ENCODE measurements around the gene ZNF860.
"Not testable (repeated sequence)": the region's sequence is repeated elsewhere in the genome, so short reads cannot be mapped to it uniquely, and the experiment has no call there.

The ZNF860 gene

DNA sequence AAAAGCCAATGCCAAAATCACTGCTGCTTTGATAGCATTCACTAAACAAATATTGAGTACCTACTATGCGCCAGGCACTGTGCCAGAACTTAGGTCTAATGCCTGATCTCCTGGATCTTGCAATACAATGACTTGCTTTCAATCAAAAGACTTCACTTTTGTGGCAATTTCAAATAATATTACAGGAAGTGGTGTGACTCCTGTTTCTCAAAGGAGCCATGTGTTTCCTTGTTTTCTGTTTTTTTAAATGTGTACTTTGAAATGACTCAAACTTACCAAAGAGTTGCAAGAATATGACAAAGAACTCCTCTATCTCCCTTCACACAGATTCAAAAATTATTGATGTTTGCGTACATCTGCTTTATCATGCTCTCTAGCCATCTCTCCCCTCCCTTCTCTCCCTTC is 18.7 kb upstream of the ZNF860 start:
- DNase-seq, result no peak

DNA sequence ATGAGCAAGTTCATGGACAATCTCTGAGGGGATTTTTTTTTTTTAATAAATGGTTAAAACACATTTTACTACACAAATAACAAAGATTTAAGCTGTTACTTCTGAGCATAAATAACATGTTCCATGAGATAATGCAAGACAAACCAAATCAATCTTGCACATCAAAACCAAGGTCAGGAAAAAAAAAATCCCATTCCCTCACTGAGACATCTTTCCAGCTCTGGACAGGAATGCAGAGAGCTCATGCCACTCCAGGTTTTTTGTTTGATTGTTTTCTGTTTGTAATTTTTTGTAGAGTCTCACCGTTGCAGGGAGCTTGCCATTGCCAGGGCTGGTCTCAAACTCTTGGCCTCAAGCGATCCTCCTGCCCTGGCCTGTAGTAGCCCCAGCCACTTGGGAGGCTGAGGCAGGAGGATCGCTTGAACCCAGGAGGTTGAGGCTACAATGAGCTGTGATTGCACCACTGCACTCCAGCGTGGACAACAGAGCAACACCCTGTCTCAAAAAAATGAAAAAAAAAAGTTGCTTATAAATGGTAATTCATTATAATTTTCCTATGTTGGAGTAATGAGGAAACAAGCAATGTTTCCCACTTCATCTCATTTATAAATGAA is 14.5 kb upstream of the ZNF860 start:
- DNase-seq, result no peak

DNA sequence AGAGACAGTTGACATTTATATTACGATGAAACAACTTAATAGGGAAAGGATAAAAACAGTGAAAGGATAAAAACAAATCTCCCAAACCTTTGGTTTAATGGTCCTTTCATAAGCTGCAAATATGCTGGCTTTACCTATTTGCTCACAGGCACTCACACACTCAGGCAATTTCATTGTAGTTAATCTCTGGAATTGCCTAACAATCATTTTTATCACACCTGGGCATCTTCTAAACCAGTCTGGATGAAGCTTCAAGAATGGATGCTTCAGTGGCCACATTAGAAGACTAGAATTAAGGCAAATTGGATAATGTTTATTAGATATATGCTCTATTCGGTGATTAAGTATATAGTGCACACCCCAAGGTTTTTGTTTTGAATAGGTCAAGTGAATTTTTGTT is 14.0 kb upstream of the ZNF860 start:
- no peak for DNase-seq

DNA sequence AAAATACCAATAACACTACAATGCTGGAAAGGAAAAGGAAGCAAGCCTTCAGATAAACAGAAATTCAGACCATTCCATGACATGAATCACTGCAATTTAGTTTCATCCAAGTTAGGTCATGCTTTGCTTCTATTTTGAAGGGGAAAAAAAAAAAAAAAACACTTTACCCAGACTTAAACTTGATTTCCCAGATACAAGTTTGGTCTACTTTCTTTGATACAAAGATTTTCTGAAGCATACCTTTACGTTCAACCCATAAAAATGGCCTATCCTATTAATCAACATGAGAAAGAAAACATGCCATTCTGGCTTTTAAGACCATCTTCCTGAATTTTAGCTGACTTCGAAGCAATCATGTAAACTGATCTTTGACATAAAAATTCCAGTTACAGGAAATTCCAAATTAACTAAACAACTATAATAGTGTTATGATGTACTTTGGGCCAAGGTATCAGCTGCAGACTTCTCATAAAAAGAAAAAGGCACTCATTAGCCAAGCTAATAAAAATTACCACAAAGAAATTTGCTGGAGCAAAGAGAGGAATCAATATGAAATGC is 13.1 kb upstream of the ZNF860 start:
- no peak for DNase-seq

DNA sequence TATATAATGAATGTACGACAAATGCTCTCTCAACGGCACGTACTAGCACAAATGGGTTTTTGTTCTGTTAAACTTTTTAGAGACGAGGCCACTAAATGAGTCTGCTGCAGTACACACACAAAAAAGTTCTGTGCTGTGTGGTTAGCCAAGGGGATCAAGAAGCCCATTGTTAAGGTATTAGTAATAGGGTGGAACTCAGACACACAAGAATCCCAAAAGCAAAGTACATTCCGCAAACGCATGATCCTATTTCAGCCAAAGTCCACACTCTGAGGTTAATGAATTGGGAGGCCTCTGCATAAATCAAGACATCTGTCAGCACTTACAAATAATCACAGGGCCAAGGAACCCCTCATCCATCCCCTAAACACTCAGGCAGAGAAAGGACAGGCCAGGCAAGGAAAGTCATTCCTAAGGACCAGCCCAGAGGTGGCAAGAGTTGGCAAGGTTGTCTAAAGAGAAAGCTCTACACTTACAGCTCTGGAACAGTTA is 12.6 kb upstream of the ZNF860 start:
- DNase-seq, result no peak

DNA sequence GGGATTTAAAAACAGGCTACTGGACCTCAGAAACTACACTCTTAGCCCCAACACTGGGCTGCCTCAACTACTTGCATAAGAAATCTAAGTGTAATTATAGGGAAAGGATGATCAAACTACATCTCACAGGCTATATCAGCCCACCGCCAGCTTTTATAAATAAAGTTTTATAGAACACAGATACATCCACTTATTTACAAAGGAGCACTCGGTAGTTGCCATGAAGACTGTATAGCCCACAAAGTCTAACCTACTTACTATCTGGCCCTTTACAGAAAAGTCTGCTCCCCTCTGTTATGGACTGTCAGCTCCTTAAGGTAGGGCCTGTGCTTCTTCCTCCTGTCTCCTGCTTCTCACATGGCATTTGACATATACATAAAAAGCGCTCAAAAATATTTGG is 9.9 kb upstream of the ZNF860 start:
- DNase-seq, result no peak

DNA sequence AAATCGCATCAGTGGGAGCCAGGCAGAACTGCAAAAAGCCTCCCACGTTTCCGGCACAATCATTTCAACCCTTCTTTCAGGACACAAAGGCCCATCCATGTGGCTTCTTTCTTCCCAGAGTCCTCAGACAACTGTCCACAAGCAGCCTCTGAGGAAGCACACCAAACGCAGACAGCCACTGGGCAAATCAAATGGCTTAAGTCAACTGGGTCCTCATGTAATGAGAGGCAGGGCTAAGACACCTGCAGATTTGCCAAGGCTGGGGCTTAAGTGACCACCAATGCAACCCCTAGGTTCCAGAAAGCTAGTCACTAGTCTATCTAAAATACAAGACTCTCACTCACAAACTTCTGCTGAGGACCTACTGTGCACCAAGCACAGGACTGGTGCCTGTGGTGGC is 8.5 kb upstream of the ZNF860 start:
- DNase-seq, result no peak

DNA sequence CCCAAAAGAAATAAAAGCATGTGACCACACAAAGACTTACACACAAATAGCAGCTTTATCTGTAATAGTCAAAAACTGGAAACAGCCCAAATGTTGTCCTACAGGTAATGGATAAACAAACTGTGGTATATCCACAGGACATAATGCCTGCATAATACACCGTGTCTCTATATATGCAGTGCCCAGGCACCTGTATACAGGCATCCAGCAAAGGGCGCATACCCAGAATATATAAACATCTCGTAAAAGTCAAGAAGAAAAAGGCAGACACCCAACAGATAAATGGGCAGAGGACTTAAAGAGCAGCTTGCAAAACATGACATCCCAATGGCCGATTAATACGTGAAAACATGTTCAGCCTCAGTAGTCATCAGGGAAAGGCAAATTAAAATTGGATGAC is 7.7 kb upstream of the ZNF860 start:
- no peak for DNase-seq

DNA sequence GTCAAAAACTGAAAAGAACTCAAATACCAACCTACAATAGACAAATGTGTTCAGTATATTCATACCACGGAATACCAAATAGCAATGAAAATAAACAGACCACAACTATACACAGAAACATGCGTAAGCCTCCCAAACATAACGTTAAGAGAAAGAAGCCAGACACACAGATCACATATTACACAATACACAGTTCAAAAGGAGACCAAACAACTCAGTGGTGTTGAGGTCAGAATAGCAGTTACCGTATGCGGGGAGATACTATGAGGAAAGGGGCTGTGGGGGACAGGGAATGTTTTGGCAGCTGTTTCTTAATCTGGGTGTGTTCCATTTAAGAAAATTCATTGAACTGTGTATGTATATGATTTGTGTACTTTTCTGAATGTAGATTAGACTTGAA is 7.1 kb upstream of the ZNF860 start:
- no peak for DNase-seq

DNA sequence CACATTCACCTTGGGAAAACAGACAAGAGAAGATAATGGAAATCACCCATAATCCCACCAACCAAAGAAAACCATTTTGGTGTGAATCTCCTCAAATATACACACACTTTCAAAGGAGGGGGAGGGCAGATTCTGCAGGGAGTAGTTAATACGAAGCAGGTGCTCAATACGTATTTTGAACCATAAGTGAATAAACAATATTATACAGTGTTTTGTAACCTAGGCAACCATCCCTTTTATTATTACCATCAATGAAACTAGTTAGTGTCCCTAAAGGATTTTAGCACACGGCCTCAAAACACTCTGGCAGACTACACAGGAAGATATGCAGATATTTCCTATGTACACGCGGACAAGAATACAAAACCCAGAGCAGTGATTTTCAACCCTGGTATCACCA is 6.6 kb upstream of the ZNF860 start:
- no peak for DNase-seq

DNA sequence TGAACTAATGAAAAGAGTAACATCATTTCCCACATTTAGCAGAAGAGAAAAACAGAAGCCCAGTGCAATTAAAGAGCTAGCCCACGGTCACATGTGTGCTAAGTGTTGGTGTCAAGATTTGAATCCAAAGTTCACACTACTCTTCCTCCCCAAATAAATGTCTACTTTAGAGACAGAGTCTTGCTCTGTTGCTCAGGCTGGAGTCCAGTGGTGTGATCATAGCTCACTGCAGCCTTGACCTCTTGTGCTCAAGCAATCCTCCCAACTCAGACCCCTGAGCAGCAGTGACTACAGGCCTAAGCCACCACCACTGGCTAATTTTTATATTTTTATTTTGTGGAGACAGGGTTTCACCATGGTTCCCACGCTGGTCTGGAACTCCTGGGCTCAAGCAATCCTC is 5.2 kb upstream of the ZNF860 start:
- no peak for DNase-seq

DNA sequence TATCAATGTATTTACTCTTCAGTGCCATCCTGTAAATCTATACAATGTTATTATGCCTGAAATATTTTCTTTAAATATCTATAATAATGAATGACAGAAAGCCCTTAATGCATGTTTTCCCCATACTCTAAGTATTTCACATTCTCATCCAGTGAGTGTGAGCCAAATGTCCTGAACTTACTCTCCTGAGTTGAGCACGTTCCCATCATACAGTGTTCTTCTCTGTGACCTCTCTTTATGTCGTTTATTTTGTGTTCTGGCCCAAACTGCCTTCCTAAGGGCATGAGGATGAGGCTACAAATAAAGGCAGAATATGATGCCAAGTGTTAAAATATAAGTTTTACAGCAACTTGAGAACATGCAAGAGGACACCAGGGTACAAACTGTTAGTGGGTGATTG is 3.8 kb upstream of the ZNF860 start:
- DNase-seq, result no peak

DNA sequence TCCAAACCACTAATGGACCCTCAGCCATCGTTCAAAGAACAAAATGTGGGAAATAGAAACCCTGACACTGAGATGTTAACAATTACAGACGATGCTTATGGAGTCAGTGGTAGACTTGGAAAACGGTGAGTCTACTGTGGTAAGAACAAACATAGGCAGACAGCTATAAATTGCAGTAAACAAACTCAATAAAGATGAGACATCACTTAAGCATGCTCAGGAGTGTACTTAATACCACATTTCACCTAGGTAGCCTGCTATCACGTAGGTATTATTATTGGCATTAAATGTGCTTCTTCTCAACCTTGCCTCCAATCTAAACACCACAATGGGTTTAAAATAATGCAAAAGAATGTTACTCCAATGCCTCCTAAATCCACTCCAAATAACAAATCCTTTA is 3.0 kb upstream of the ZNF860 start:
- no peak for DNase-seq

DNA sequence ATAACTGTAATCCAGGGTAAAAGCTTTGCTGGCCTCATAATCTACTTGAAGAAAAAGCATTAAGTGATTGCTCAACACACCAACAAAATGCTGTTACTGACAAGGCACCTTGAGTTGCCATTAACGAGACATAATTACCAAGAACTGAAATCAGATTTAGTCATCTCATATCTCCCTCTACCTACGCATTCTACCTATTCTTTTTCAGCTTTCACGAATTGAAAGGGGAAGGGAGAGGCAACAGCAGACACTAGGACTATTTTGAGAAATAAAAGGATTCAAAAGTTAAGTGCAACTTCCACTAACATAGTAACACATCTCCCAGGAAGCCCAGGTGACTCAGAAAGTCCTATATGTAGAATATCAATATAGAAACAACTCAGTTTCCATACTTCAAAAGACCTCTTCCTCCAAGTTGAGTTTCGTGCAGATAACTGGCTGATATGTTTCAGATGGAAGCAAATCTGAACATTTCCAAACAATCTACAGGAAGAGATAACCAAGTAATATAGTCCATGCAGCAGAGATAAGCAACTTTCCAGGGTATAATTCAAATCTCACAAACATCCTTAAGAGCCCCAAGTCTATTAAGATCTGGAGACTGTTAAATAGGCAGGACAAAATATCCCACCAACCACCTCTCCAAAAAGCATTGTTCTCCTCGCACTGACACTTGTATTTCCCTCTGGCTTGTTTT is 2.4 kb upstream of the ZNF860 start:
- DNase-seq, result no peak

DNA sequence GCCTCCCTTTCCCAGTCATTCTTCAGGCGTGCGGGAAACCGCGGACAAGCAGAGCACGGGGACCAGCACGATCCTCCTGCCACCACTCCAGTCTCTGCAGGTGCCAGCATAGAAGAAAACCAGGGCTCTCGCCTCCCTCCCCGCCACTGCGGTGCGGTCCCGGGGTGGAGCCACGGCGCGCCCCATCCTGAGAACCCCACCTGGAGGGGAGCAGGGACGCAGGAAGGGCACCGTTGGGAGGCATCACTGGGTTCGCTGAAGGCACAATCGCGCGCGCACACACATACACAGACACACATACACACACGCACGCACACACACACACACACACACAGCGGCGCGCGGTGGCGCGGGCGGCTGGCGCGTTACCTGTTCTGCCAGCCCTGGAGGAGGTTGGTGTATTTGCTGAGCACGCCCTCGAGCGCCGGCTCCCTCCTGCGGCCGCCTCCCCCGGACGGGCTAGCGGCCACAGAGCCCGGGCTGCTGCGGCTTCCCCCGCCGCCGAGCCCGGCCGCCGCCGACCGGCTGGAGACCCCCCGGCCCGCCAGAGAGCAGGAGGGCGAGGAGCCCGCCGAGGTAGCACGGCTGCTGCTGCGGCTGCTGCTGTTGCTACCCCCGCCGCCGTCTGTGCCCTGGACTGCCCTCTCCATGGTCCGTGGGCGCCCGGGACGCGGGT is 882 bp upstream of the ZNF860 start:
- DNase-seq, result peak; percentile 28 to 40

DNA sequence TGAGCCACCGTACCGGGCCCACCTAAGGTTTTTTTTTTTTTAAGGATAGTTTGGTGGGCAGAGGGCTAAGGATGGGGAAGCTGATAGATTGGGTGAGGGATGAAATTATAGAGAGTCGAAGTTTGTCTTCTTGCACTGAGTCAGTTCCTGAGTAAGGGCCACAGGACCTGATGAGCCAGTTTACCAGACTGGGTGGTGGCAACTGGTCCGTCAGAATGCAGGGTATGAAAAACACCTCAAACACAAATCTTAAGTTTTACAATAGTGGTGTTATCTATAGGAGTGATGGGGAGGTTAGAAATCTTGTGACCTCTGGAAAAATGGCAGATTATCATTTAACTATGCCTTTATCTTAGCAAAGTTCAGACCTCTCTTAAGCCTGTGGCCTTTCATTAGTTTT is 2.8 kb downstream of the ZNF860 start:
- no peak for DNase-seq

DNA sequence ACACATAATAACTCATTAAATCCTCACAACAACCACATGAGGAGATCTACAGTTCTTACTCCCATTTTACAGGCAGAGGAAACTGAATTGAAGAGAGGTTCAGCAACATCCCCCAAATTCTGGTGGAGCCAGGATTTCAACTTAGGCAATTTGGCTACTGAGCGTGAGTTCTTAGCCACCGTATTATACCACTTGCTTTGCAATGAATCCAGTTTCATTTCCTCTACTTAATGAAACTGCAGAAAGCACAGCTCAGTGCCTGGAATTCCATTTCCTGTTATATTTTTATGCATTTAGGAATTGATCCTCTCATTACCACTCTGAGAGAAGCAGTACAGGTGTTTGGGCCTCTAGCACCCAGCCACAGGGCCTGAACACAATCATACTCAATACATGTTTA is 4.3 kb downstream of the ZNF860 start:
- DNase-seq, result no peak

DNA sequence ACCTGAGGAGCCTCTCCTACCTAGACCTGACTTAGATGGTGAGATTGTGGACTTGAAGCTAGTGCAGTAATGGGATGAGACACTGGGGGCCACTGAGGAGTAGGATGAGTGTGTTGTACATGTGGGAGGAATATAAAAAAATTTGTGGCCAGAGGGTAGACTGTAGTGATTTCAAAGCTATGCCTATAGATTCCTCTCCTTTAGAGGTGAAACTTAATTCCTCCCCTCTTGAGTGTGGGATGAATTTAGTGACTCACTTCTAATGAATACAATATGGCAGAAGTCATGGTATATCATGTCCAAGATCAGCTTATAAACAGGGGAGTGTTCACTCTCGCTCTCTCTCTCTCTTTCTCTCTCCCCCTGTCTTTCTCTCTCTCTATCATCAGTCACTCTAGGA is 6.7 kb downstream of the ZNF860 start:
- DNase-seq, result no peak

DNA sequence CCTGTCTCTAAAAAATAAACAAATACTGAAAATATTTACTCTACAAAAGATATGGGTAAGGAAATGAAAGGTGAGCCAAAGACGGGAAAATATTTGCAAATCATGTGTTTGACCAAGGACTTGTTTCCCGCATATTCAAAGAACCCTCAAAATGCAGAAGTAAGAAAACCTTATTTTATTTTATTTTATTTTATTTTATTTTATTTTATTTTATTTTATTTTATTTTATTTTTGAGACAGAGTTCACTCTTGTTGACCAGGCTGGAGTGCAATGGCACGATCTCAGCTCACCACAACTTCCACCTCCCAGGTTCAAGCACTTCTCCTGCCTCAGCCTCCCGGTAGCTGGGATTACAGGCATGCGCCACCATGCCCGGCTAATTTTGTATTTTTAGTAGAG is 11.4 kb downstream of the ZNF860 start:
- DNase-seq, result not testable (repeated sequence)

DNA sequence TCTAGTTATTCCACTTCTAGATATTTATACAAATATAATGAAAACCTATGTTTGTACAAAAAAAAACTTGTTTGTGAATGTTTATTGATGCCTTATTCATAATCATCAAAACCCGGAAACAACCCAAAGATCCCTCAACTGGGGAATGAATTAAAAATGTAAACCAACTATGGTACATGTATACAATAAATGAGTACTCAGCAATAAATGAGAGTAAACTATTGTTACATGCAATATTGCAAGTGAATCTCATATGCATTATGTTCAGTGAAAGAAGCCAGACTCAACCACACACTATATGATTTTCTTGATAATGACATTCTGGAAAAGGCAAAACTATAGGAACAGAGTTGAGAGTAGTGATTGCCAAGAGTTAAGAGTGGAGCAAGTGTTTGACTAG is 12.3 kb downstream of the ZNF860 start:
- no peak for DNase-seq

DNA sequence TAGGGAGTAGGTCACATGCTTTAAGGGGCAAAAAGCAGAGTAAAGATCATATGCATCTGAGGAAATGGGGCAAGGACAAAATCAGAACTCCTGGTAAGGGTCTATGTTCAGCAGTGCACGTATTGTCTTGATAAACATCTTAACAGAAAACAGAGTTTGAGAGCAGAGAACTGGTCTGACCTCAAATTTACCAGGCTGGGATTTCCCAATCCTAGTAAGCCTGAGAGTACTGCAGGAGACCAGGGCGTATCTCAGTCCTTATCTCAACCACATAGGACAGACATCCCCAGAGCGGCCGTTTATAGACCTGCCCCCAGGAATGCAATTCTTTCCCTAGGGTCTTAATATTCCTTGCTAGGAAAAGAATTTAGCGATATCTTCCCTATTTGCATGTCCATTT is 13.5 kb downstream of the ZNF860 start:
- not testable (repeated sequence) for DNase-seq

DNA sequence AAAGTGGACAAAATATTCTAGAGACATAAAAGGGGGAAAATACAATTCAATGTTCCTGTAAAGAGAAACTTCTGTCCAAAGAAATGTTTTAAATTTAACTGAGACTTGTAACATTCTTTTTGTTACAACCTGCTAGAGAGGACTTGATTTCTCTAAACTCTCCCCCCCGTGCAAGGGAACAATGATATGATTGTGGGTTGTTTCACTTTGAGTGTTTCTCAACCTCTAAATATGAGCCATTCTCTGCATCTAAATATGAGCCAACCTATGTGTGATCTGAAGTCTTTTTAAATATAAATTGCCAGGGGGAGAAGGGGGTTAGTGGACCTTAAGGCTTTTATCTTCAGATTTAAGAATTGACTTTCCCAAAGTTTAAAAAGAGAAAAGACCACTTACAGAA is 14.6 kb downstream of the ZNF860 start:
- DNase-seq, result no peak

DNA sequence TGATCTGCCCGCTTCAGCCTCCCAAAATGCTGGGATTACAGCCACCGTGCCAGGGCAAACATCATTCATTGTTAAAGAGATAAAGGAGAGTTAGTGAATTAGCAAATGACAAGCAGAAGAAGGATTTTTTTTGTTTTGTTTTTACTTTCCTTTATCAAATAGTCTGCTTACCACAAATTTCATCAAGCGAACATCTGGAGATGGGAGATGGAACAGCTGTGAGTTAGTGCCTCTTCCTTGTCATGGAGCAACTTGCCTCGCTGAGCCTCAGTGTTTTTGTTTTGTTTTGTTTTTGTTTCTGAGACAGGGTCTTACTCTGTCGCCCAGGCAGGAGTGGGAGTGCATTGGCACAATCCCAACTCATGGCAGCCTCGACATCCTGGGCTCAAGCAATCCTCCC is 15.9 kb downstream of the ZNF860 start:
- DNase-seq, result no peak

DNA sequence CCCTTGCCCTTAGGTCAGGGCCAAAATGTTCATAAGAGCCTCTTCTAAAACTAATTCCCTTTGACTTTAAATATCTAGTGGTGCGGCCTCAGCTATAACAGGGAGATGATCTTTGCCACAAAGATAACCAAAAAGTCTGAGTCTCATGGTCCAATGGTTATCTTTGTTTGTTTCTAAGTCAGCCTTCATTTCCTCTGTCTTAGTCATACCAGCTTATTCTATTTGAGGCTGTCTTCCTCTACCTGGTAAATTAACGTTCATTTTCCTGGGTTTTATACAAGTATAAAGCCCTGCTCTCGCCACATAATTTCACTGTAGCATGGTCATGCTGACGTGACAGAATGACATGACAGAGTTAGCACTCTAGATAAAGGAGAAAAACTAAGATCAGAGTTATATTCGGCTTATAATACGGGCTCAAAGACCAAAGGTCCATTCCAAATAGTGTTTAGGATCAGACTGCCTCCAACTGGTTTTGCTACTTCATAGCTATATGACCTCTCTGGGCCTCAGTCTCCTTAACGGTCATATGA is 18.4 kb downstream of the ZNF860 start:
- DNase-seq, result no peak

Data from stimulated activated CD4-positive, alpha-beta T cell treated with anti-CD3 and anti-CD28 coated beads, Interleukin-2, amount 100 ng/mL, for 48 hours (primary cell).